ENCODE data around the gene TSR1. TPM values are rescaled to one million over a fixed set of nuclear protein-coding genes. Genes with fewer than 3 reads are reported as not detected.
A peak's percentile ranks its signal among the peaks of the same experiment; 100 is the strongest.

Gene TSR1
- total RNA-seq, 4 donors from 2014 or later = 25.0 to 58.3 (median 46.5) TPM

DNA sequence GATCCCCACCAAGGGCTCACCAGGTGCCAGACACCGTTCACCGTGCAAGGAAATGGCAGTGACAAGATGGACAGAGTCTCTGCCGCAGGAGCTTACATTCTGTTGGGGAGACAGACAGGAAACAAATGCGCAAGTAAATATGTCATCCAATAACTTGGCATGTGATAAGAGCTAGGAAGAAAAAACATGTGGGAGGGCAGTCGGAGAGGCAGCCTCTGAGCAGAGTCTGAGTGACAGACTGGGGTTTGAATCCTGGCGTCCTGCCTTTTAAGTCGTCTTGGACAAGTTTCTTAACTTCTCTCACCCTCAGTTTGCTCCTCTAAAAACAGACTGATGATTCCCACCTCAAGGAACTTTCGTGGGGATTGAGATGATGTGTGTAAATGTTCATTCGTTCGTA lies 8.3 kb upstream of the TSR1 start:
- Histone ChIP-seq H3K36me3 (peaks cover 0 to 55% of the 10 kb centered on the region in 2 donors), H3K9me3 (no peaks in the 10 kb centered on the region), H3K4me1 (peaks cover 0 to 12% (median 0%) of the 10 kb centered on the region in 3 donors), H3K27ac (no peak overlapping the region), H3K27me3 (no peaks in the 10 kb centered on the region), H3K4me3 (no peak overlapping the region)
- ATAC-seq = no peak
- WGBS, 2 donors (ENCODE audit: low coverage in 1 of 2) = 81 to 92% methylated on average over 6 to 8 of the region's 10 CpGs
- no peak for TF ChIP-seq POLR2A (IDR thresholded peaks at IDR 0.05)
- TF ChIP-seq, protein P1, sequence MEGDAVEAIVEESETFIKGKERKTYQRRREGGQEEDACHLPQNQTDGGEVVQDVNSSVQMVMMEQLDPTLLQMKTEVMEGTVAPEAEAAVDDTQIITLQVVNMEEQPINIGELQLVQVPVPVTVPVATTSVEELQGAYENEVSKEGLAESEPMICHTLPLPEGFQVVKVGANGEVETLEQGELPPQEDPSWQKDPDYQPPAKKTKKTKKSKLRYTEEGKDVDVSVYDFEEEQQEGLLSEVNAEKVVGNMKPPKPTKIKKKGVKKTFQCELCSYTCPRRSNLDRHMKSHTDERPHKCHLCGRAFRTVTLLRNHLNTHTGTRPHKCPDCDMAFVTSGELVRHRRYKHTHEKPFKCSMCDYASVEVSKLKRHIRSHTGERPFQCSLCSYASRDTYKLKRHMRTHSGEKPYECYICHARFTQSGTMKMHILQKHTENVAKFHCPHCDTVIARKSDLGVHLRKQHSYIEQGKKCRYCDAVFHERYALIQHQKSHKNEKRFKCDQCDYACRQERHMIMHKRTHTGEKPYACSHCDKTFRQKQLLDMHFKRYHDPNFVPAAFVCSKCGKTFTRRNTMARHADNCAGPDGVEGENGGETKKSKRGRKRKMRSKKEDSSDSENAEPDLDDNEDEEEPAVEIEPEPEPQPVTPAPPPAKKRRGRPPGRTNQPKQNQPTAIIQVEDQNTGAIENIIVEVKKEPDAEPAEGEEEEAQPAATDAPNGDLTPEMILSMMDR (IDR thresholded peaks at IDR 0.05) = no peak
- no peak for TF ChIP-seq EP300 (IDR thresholded peaks at IDR 0.05)
- TF ChIP-seq POLR2AphosphoS5 (IDR thresholded peaks at IDR 0.05) = no peak

- H3K27me3 ChIP-seq = no peaks in the 10 kb centered on the region
- no peak overlapping the region for H3K27ac ChIP-seq
- TF ChIP-seq, protein P1 (IDR thresholded peaks at IDR 0.05) = no peak
- TF ChIP-seq EP300 (IDR thresholded peaks at IDR 0.05) = no peak
- TF ChIP-seq POLR2A (IDR thresholded peaks at IDR 0.05) = no peak
- no peak for TF ChIP-seq POLR2AphosphoS5 (IDR thresholded peaks at IDR 0.05)
- 20 to 66% methylated on average over 2 to 5 of the region's 5 CpGs for WGBS, 2 donors (ENCODE audit: low coverage in 1 of 2)
- H3K4me3 ChIP-seq = no peak overlapping the region
- peaks cover 0 to 18% (median 0%) of the 10 kb centered on the region in 3 donors for H3K4me1 ChIP-seq
- H3K36me3 ChIP-seq = peaks cover 0 to 55% of the 10 kb centered on the region in 2 donors
- H3K9me3 ChIP-seq = no peaks in the 10 kb centered on the region
- ATAC-seq = no peak
These were observed 7.2 kb upstream of the TSR1 start for GRCh38 chr17:2343421-2343820.

DNA sequence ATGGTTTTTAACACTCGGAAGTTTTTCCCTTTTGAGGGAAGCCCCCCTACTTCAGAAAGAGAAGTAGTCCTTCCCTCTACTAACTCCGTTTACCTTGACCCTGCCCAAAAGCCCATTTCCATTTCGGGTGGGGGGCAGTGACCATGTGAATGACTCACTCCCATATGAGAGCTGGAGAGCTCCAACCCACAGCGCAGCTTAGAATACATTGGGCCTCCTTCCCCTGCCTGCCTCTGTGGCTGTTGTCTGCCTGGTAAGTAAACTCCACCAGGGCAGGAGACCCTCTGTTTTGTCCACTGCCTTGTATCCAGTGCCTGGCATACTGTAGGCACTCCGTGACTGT lies 2.0 kb upstream of the TSR1 start:
- WGBS, 2 donors (ENCODE audit: low coverage in 1 of 2) = 7% methylated on average over 3 of the region's 5 CpGs; no CpG with 5 or more reads in 1 of the 2 donors
- TF ChIP-seq, protein P1 (IDR thresholded peaks at IDR 0.05) = no peak
- TF ChIP-seq POLR2AphosphoS5 (IDR thresholded peaks at IDR 0.05) (no peak), POLR2A (IDR thresholded peaks at IDR 0.05) (no peak), EP300 (IDR thresholded peaks at IDR 0.05) (no peak)
- H3K4me3 ChIP-seq = peak overlapping the region; percentile 75 to 98
- peak overlapping the region in 3 of 4 donors; percentile 95 for H3K27ac ChIP-seq
- H3K4me1 ChIP-seq = peaks cover 0 to 40% (median 5%) of the 10 kb centered on the region in 3 donors
- ATAC-seq = no peak
- no peaks in the 10 kb centered on the region for H3K9me3 ChIP-seq
- peaks cover 0 to 47% of the 10 kb centered on the region in 2 donors for H3K36me3 ChIP-seq
- no peaks in the 10 kb centered on the region for H3K27me3 ChIP-seq

GRCh38 chr17:2337544-2338314 lies 1.5 kb upstream of the TSR1 start:
- TF ChIP-seq, protein P1 (IDR thresholded peaks at IDR 0.05) = peak in 1 of 4 experiments; percentile 19
- TF ChIP-seq POLR2A (IDR thresholded peaks at IDR 0.05) (peak; percentile 33 to 64), POLR2AphosphoS5 (IDR thresholded peaks at IDR 0.05) (peak; percentile 66), EP300 (IDR thresholded peaks at IDR 0.05) (no peak)
- Histone ChIP-seq H3K9me3 (no peaks in the 10 kb centered on the region), H3K4me1 (peaks cover 0 to 40% (median 5%) of the 10 kb centered on the region in 3 donors), H3K4me3 (peak overlapping the region; percentile 75 to 98), H3K27me3 (no peaks in the 10 kb centered on the region), H3K27ac (peak overlapping the region; percentile 76 to 95 (median 95)), H3K36me3 (peaks cover 0 to 47% of the 10 kb centered on the region in 2 donors)
- peak; percentile 80 for ATAC-seq
- WGBS, 2 donors (ENCODE audit: low coverage in 1 of 2) = 0 to 2% methylated on average over 7 to 21 of the region's 92 CpGs
